AG08395 (cell line): ENCODE results near the gene KRTAP1-3.
"Not testable (repeated sequence)": the region's sequence is repeated elsewhere in the genome, so short reads cannot be mapped to it uniquely, and the experiment has no call there.

Experiments
- DNase-seq: peaks from one replicate; pipeline ENCODE4 v3.0.0; 2012; ENCODE audit warnings: mixed read lengths, low spot score

The KRTAP1-3 gene

GRCh38 chr17:41009936-41010335 lies 24.7 kb downstream of the KRTAP1-3 start:
- no peak for DNase-seq

- DNase-seq = no peak
These were observed 25.3 kb downstream of the KRTAP1-3 start for GRCh38 chr17:41009301-41009760.

GRCh38 chr17:41008811-41009210 lies 25.9 kb downstream of the KRTAP1-3 start, which contains the start of gene KRTAP3-1:
Gene KRTAP3-1, minus strand, starts transcription at chr17:41009128. Its CDS starts 54 bp downstream, at chr17:41009074.
- no peak for DNase-seq

- DNase-seq = no peak
These were observed 30.3 kb downstream of the KRTAP1-3 start for GRCh38 chr17:41004397-41004796.

DNA sequence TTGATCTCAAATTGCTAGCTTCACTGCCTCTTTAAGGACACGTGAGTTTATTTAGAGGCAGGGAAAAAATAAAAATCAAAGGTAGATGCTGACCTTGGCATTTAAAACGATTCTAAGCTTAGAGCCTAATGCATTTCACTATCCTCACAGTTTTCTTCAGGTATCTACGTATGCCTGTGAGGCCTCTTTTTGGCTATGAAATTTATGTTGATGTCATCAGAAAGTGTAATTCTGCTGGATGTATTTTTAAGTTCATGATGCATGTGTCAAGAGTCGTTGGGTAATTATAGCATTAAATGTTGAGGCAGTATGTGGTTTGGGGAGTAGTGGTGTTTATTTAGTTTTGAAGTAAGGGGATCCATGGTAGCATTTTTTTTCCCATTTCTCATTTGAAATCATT lies 30.7 kb downstream of the KRTAP1-3 start:
- DNase-seq = no peak

DNA sequence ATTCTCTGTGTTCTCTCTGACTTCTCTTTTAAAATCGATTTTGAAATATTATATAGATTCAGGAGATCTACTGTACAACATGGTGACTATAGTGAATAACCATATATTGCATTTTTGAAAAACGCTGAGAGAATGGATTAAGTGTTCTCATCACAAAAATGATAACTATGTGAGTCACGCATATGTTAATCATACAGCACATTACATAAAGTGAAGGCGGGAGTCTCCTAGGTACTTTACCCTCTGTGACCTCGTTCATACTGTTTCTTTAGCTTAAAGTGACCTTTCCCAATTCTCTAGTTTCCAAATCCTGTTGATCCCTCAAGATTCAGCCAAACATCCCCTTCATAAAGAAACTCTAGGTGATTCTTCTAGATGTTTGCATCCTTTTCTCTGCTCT lies 31.9 kb downstream of the KRTAP1-3 start:
- no peak for DNase-seq

GRCh38 chr17:41001795-41002194 lies 32.9 kb downstream of the KRTAP1-3 start:
- no peak for DNase-seq

- DNase-seq = not testable (repeated sequence)
These were observed 35.1 kb downstream of the KRTAP1-3 start, which contains the start of gene KRTAP3-2 for GRCh38 chr17:40999563-40999962. Gene KRTAP3-2, minus strand, starts transcription at chr17:40999906. Its CDS starts 53 bp downstream, at chr17:40999853.

DNA sequence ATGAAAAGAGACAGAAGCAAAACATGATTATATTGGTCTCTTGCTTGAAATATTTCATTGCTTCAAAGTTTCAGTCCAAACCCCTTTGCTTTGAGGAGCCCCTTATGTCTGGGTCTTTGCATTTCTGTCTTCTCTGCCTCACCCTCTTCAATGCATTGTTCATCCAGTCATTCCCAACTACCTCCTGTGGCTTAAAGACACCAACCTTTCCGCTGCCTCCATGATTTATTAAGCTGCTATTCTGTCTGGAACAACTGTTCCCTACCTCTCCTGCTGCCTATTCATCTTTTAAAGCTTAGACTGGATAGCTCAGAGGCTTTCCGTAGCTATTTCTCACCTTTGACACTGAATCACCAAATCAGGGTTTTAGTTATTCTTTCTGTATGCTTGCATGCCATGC lies 37.3 kb downstream of the KRTAP1-3 start:
- no peak for DNase-seq

- no peak for DNase-seq
These were observed 37.8 kb downstream of the KRTAP1-3 start for GRCh38 chr17:40996829-40997228.

GRCh38 chr17:40995116-40995515 lies 39.6 kb downstream of the KRTAP1-3 start:
- no peak for DNase-seq

GRCh38 chr17:40993839-40994238 lies 40.8 kb downstream of the KRTAP1-3 start, which contains the start of gene KRTAP3-3:
Gene KRTAP3-3, minus strand, starts transcription at chr17:40994164. Its CDS starts 67 bp downstream, at chr17:40994097.
- no peak for DNase-seq

GRCh38 chr17:40993084-40993483 lies 41.6 kb downstream of the KRTAP1-3 start:
- no peak for DNase-seq

DNA sequence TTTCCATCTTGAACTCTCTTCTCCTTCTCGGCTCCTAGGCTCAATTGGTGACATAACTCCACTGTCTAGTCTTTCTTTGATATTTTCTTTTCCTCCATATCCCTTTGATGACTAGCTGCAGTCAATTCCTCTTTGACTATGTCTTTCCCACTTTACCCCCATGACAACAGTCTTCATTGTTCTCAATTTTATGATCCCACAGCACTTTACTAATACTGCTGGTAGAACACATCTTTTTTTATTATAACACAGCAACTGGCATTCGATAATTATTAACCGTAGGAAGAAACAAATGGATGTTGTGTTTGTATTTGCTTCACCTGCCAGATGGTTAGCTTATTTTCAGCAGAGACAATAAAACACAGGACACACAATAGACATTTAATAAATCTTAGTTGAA lies 42.0 kb downstream of the KRTAP1-3 start:
- DNase-seq = no peak

DNA sequence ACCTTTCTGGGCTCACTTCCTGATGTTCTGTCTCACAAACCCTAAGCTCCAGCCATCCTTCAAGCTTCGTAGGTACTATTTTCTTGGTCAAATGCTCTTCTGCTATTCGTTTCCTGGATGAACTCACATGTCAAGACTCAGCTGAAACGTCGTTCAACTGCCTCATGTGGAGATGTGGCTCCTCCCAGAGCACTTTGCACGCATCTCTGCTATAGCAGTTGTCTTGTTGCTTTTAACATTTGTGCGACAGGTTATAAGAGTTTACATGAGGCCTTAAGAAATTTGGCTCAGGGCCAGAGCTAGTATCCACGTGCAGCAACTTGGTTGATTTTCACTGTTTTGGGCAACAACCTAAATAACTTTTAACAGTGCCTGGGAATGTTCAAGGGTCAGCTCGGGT lies 47.8 kb downstream of the KRTAP1-3 start:
- DNase-seq = no peak

- no peak for DNase-seq
These were observed 50.4 kb downstream of the KRTAP1-3 start, which contains the start of gene KRT40 for GRCh38 chr17:40984226-40984625. Gene KRT40, minus strand, starts transcription at chr17:40984326. Its CDS starts 53 bp downstream, at chr17:40984273.
